ENCODE data around the gene C3orf49. TPM values are rescaled to one million over a fixed set of nuclear protein-coding genes. Genes with fewer than 3 reads are reported as not detected.

Gene C3orf49
- total RNA-seq, 1 donor from 2014 or later: not detected

- ATAC-seq: no peak
These were observed 34.0 kb downstream of the C3orf49 start for GRCh38 chr3:63853106-63853505.

GRCh38 chr3:63855333-63855940 is 36.3 kb downstream of the C3orf49 start:
- no peak for ATAC-seq

- ATAC-seq: no peak
These were observed 38.2 kb downstream of the C3orf49 start for GRCh38 chr3:63857311-63857710.

GRCh38 chr3:63860776-63861175 is 41.7 kb downstream of the C3orf49 start:
- no peak for ATAC-seq

- ATAC-seq: no peak
These were observed 42.2 kb downstream of the C3orf49 start for GRCh38 chr3:63861306-63861705.

- ATAC-seq: peak; percentile 8
These were observed 43.7 kb downstream of the C3orf49 start for GRCh38 chr3:63862804-63863149.

GRCh38 chr3:63863150-63864007 is 44.3 kb downstream of the C3orf49 start, which contains the start of the genes ATXN7 and THOC7:
Gene ATXN7, plus strand, starts transcription at chr3:63863867. Its CDS starts 48,732 bp downstream, at chr3:63912599.
Gene THOC7, minus strand, starts transcription at chr3:63863805. Its CDS starts 15 bp downstream, at chr3:63863790.
- peak; percentile 79 for ATAC-seq

- ATAC-seq: peak; percentile 60
These were observed 45.2 kb downstream of the C3orf49 start for GRCh38 chr3:63864008-63864964.

- no peak for ATAC-seq
These were observed 45.8 kb downstream of the C3orf49 start for GRCh38 chr3:63864965-63865327.

GRCh38 chr3:63867225-63867624 is 48.1 kb downstream of the C3orf49 start:
- no peak for ATAC-seq

- ATAC-seq: no peak
These were observed 51.0 kb downstream of the C3orf49 start for GRCh38 chr3:63869940-63870614.

- no peak for ATAC-seq
These were observed 51.5 kb downstream of the C3orf49 start for GRCh38 chr3:63870615-63871005.

- peak; percentile 87 for ATAC-seq
These were observed 53.2 kb downstream of the C3orf49 start for GRCh38 chr3:63872135-63872924.

- ATAC-seq: no peak
These were observed 55.7 kb downstream of the C3orf49 start for GRCh38 chr3:63874769-63875168.

GRCh38 chr3:63875510-63875909 is 56.4 kb downstream of the C3orf49 start:
- no peak for ATAC-seq

GRCh38 chr3:63876260-63876659 is 57.2 kb downstream of the C3orf49 start:
- ATAC-seq: no peak

GRCh38 chr3:63877737-63878393 is 58.8 kb downstream of the C3orf49 start:
- no peak for ATAC-seq

- no peak for ATAC-seq
These were observed 59.4 kb downstream of the C3orf49 start for GRCh38 chr3:63878394-63879060.

GRCh38 chr3:63880653-63881052 is 61.6 kb downstream of the C3orf49 start:
- ATAC-seq: no peak

- ATAC-seq: no peak
These were observed 67.8 kb downstream of the C3orf49 start for GRCh38 chr3:63886858-63887257.

Data from esophagus mucosa (tissue), 1 donor.